ENCODE results near the gene TCEAL4. TPM values are rescaled to one million over a fixed set of nuclear protein-coding genes. Genes with fewer than 3 reads are reported as not detected.
A peak's percentile ranks its signal among the peaks of the same experiment; 100 is the strongest.

The TCEAL4 gene
- total RNA-seq, 1 donor from 2014 or later: 46.5 TPM

DNA sequence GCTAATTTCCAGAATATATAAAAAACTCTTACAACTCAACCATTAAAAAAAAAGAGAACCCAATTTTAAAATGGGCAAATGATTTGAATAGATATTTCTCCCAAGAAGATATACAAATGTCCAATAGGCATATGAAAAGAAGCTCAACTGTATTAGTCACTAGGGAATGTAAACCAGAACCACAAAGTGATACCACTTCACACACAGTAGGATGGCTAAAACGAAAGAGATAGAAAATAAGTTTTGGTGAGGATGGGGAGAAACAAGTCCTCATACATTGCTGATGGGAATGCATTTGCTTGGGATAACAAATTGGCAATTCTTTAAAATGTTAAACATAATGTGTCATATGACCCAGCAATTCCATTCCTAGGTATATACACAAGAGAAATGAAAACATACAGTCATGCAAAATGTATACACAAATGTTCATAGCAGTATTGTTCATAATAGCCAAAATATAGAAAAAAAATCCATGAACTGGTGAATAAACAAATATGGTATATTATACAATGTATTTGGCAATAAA lies 28.1 kb downstream of the TCEAL4 start:
- Mint-ChIP-seq H3K27me3 (ENCODE audit: low read depth) (no peaks in the 10 kb centered on the region), H3K36me3 (ENCODE audit: low read depth) (no peaks in the 10 kb centered on the region), H3K27ac (ENCODE audit: unreplicated experiment) (no peak overlapping the region), H3K4me3 (no peak overlapping the region), H3K9me3 (no peaks in the 10 kb centered on the region), H3K4me1 (no peaks in the 10 kb centered on the region)
- no peak for DNase-seq (ENCODE audit: low read depth, low spot score)
- TF ChIP-seq, protein P1, sequence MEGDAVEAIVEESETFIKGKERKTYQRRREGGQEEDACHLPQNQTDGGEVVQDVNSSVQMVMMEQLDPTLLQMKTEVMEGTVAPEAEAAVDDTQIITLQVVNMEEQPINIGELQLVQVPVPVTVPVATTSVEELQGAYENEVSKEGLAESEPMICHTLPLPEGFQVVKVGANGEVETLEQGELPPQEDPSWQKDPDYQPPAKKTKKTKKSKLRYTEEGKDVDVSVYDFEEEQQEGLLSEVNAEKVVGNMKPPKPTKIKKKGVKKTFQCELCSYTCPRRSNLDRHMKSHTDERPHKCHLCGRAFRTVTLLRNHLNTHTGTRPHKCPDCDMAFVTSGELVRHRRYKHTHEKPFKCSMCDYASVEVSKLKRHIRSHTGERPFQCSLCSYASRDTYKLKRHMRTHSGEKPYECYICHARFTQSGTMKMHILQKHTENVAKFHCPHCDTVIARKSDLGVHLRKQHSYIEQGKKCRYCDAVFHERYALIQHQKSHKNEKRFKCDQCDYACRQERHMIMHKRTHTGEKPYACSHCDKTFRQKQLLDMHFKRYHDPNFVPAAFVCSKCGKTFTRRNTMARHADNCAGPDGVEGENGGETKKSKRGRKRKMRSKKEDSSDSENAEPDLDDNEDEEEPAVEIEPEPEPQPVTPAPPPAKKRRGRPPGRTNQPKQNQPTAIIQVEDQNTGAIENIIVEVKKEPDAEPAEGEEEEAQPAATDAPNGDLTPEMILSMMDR (conservative IDR thresholded peaks at IDR 0.05): no peak

DNA sequence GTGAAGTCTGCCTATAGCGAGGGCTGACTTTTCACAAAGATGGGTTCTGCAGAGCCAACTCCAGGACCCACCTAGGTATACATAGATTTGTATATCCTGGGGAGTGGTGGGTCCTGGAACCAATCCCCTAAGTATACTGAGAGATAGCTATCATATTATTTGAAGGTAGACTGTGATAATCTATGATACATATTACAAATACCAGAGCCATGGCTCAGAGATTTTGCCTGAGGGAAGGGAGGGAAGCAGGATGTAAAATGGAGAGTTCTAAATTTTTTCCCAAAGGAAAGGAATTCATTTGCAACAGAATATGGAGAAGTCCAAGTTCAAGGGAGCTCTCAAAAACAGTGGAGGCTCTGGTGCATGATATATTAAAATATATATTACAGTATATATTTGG lies 29.7 kb downstream of the TCEAL4 start:
- H3K36me3 Mint-ChIP-seq (ENCODE audit: low read depth): peaks cover 6% of the 10 kb centered on the region
- no peak overlapping the region for H3K27ac Mint-ChIP-seq (ENCODE audit: unreplicated experiment)

DNA sequence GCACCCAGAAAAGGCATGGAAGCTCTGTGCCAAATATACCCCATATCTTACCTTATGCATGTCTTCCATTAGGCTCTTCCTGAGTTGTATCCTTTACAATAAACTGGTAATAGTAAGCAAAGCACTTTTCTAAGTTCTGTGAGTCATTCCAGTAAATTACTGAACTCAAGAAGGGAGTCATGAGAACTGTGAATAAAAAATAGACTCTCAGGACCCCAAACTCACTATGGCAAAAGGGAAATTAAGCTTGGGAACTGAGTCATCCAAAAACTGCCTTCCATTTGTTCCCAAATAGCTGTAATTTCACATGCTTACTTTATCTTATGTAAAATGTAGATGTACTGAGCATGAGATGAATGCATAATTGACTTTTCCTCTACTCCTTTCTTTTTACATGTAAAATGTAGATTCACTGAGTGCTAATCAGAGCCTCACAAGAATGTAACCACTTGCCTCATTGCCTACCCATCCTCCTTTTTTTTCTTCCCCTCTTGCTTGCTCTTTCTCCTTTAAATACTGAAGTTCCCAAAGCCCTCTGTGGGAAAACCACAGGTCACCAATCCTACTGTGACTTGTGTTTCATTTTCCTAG lies 30.6 kb downstream of the TCEAL4 start:
- no peak overlapping the region for H3K4me3 Mint-ChIP-seq
- DNase-seq (ENCODE audit: low read depth, low spot score): no peak
- H3K9me3 Mint-ChIP-seq: peaks cover 7% of the 10 kb centered on the region
- H3K4me1 Mint-ChIP-seq: no peaks in the 10 kb centered on the region
- no peak overlapping the region for H3K27ac Mint-ChIP-seq (ENCODE audit: unreplicated experiment)
- H3K36me3 Mint-ChIP-seq (ENCODE audit: low read depth): peaks cover 10% of the 10 kb centered on the region
- TF ChIP-seq, protein P1 (conservative IDR thresholded peaks at IDR 0.05): no peak
- H3K27me3 Mint-ChIP-seq (ENCODE audit: low read depth): no peaks in the 10 kb centered on the region

More for the DNA sequence above, 29.7 kb downstream of the TCEAL4 start:
- Mint-ChIP-seq H3K27me3 (ENCODE audit: low read depth) (no peaks in the 10 kb centered on the region), H3K4me3 (no peak overlapping the region), H3K9me3 (peaks cover 7% of the 10 kb centered on the region), H3K4me1 (no peaks in the 10 kb centered on the region)
- DNase-seq (ENCODE audit: low read depth, low spot score): no peak
- TF ChIP-seq, protein P1 (conservative IDR thresholded peaks at IDR 0.05): no peak

DNA sequence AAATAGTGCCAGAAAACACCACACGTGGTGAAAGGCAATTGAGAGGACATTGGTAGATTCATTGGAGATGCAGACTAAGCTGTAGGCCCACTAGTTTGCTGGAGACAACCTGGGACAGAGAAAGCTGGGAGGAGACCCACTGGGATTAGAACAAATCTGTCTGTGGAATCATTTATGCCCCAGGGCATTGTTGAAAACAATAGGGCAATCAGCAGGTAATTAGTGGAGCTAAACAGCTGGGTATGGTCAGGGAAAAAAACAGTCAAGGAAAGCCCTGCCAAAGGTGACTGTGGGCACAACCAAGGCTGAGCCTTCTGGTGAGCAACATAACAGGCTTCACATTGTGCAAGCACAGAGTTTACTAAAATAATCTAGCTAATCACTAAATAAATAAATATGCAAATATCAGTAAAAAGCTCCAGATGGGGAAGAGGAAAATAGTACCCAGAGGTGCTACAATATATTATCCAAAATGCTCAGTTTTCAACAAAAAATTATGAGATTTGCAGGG lies 31.4 kb downstream of the TCEAL4 start:
- H3K9me3 Mint-ChIP-seq: peaks cover 7% of the 10 kb centered on the region
- no peak overlapping the region for H3K27ac Mint-ChIP-seq (ENCODE audit: unreplicated experiment)
- H3K36me3 Mint-ChIP-seq (ENCODE audit: low read depth): peaks cover 14% of the 10 kb centered on the region
- no peak overlapping the region for H3K4me3 Mint-ChIP-seq
- TF ChIP-seq, protein P1 (conservative IDR thresholded peaks at IDR 0.05): no peak
- H3K4me1 Mint-ChIP-seq: no peaks in the 10 kb centered on the region
- no peak for DNase-seq (ENCODE audit: low read depth, low spot score)
- H3K27me3 Mint-ChIP-seq (ENCODE audit: low read depth): no peaks in the 10 kb centered on the region

DNA sequence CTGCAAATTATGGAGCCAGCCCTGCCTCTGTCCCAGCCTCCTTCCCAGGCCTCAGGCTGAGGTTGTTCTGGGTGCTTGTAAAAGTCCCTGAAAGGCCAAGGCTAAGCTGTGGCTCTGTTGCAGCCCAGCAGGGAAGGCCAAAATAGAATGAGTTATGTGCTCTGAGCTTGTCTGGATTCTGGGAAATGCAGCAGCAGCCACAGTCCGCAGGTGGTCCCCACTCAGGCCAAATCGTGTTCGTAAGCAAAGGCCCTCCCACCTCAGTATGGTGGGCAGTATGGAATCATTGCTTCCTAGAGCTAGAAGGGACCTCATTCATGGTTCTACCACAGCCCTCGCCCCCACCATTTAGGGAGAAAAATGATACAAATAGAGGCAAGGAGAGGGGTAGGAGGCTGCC lies 38.8 kb downstream of the TCEAL4 start:
- Mint-ChIP-seq H3K4me1 (peaks cover 6% of the 10 kb centered on the region), H3K9me3 (peaks cover 2% of the 10 kb centered on the region), H3K27me3 (ENCODE audit: low read depth) (no peaks in the 10 kb centered on the region), H3K4me3 (no peak overlapping the region), H3K36me3 (ENCODE audit: low read depth) (peaks cover 12% of the 10 kb centered on the region), H3K27ac (ENCODE audit: unreplicated experiment) (peak overlapping the region; percentile 50)
- DNase-seq (ENCODE audit: low read depth, low spot score): no peak
- TF ChIP-seq, protein P1 (conservative IDR thresholded peaks at IDR 0.05): no peak

Data from neural crest cell (in vitro differentiated cells).